OCI-LY3 (cell line): ENCODE data around the gene OR3A3.
"Not testable (repeated sequence)": the region's sequence is repeated elsewhere in the genome, so short reads cannot be mapped to it uniquely, and the experiment has no call there.

Source experiments
- H2AFZ ChIP-seq: fragments of 200-600, 300-600 bp; shearing (Covaris generic); 2 replicates; pipeline ENCODE4 v1.6.0; 2014; ENCODE audit warnings: antibody characterized with exemption, low read depth, low read length
- H3K27ac ChIP-seq: fragments of 200-600, 300-600 bp; sonication (generic); 2 replicates; pipeline ENCODE4 v1.5.1; 2014; ENCODE audit warnings: mild to moderate bottlenecking, low read length, moderate library complexity, mixed read lengths
- H3K27me3 ChIP-seq: fragments of 200-600, 300-600 bp; sonication (generic); 2 replicates; pipeline ENCODE4 v1.6.1; 2014; ENCODE audit warnings: low read depth, low read length, mixed read lengths
- H3K36me3 ChIP-seq: fragments of 200-600, 300-600 bp; sonication (generic); replicated peaks from 2 replicates; pipeline ENCODE3; 2014; ENCODE audit warnings: low read depth, low read length, mixed read lengths
- H3K4me1 ChIP-seq: fragments of 300-600, 200-600 bp; sonication (generic); 2 replicates; pipeline ENCODE4 v1.6.1; 2014; ENCODE audit warnings: low read length, mixed read lengths
- H3K4me2 ChIP-seq: fragments of 200-600, 300-600 bp; sonication (generic); 2 replicates; pipeline ENCODE4 v1.6.1; 2014; ENCODE audit warnings: low read length, mixed read lengths
- H3K4me3 ChIP-seq: fragments of 300-600, 200-600 bp; sonication (generic); 2 replicates; pipeline ENCODE4 v1.5.1; 2014; ENCODE audit warnings: antibody characterized with exemption, mild to moderate bottlenecking, low read length, moderate library complexity
- H3K79me2 ChIP-seq: fragments of 300-600, 200-600 bp; shearing (Covaris generic); 2 replicates; pipeline ENCODE4 v1.6.1; 2014; ENCODE audit warnings: mild to moderate bottlenecking, low read length, mixed read lengths
- H3K9ac ChIP-seq: fragments of 300-600, 200-600 bp; shearing (Covaris generic); 2 replicates; pipeline ENCODE4 v1.6.0; 2014; ENCODE audit warnings: mild to moderate bottlenecking, low read length, moderate library complexity
- H3K9me3 ChIP-seq: fragments of 200-600, 300-600 bp; shearing (Covaris generic); 2 replicates; pipeline ENCODE4 v1.6.1; 2014; ENCODE audit warnings: low read length, mixed read lengths; ENCODE audit not compliant: insufficient read depth
- H4K20me1 ChIP-seq: fragments of 200-600, 300-600 bp; sonication (generic); 2 replicates; pipeline ENCODE4 v1.6.1; 2016; ENCODE audit warnings: low read length, mixed read lengths; ENCODE audit not compliant: insufficient read depth
- EZH2phosphoT487 ChIP-seq: fragments of 200-600 bp; shearing (Covaris generic); IDR thresholded peaks from 2 replicates; pipeline ENCODE4 v1.6.1; 2018; ENCODE audit warnings: antibody characterized with exemption, mixed run types, low read depth
- TF ChIP-seq, protein P1 (sequence below): fragments of 200-600, 300-600 bp; sonication (generic); IDR thresholded peaks from 2 replicates; pipeline ENCODE4 v1.5.1; 2014; ENCODE audit warnings: antibody characterized with exemption, low read length, low read depth

Gene OR3A3

DNA sequence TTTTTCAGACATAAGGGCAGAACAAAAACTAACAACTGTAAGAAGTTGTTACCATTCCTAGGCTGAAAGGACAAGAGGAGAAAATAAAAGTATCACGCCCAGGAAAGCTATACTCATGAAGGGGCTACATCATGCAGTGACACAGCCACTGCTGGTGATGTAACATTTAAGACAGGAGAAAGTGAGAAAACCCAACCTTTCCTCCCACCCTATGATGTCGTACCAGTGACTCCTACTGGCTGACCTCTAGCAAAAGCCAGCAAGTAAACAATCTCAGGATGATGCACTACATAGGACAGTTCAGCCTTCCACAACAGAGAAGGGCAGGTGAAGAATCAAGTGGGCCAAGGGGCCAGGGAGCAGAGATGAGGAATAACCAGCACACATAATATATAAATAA, 36.5 kb downstream of the OR3A3 start:
- Histone ChIP-seq H3K4me1 (no peaks in the 10 kb centered on the region), H3K9me3 (no peaks in the 10 kb centered on the region)

DNA sequence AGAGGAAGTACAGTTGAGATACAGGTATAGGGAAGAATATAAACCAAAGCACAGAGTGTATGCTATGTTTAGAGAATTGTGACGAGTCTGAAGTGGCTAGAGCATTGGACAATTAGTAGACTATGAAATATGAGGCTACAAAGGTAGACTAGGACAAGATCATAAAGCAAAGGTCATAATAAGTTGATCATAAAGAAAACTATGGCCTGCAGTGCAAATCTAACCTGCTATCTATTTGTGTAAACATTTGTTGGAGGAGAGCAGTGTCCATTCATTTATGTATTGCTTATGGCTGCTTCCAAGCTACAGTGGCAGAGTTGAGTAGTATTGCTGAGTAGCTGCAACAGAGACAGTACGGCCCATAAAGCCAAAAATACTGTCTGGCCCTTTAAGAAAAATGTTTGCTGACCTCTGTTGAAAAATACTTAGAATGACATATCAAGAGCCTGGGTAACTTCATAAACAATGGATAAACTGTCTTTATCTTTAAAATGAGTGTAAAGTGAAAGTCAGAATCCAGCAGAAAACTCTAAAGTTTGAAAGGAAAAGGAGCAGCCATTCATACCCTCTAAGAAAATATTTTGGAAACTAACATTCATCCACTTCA, 37.0 kb downstream of the OR3A3 start:
- Histone ChIP-seq H3K4me1 (no peaks in the 10 kb centered on the region), H3K79me2 (no peaks in the 10 kb centered on the region), H2AFZ (no peak overlapping the region), H3K36me3 (no peaks in the 10 kb centered on the region), H3K27ac (no peak overlapping the region), H3K9ac (no peak overlapping the region), H4K20me1 (no peaks in the 10 kb centered on the region), H3K9me3 (no peaks in the 10 kb centered on the region), H3K4me3 (no peak overlapping the region), H3K27me3 (no peaks in the 10 kb centered on the region), H3K4me2 (no peak overlapping the region)
- no peak for TF ChIP-seq EZH2phosphoT487
- TF ChIP-seq, protein P1, sequence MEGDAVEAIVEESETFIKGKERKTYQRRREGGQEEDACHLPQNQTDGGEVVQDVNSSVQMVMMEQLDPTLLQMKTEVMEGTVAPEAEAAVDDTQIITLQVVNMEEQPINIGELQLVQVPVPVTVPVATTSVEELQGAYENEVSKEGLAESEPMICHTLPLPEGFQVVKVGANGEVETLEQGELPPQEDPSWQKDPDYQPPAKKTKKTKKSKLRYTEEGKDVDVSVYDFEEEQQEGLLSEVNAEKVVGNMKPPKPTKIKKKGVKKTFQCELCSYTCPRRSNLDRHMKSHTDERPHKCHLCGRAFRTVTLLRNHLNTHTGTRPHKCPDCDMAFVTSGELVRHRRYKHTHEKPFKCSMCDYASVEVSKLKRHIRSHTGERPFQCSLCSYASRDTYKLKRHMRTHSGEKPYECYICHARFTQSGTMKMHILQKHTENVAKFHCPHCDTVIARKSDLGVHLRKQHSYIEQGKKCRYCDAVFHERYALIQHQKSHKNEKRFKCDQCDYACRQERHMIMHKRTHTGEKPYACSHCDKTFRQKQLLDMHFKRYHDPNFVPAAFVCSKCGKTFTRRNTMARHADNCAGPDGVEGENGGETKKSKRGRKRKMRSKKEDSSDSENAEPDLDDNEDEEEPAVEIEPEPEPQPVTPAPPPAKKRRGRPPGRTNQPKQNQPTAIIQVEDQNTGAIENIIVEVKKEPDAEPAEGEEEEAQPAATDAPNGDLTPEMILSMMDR, result no peak

More for the DNA sequence above, 36.5 kb downstream of the OR3A3 start:
- H3K27ac ChIP-seq, result no peak overlapping the region
- no peak overlapping the region for H3K4me2 ChIP-seq
- H3K79me2 ChIP-seq, result no peaks in the 10 kb centered on the region
- H2AFZ ChIP-seq, result no peak overlapping the region
- H3K27me3 ChIP-seq, result no peaks in the 10 kb centered on the region
- no peak overlapping the region for H3K9ac ChIP-seq
- H4K20me1 ChIP-seq, result no peaks in the 10 kb centered on the region
- H3K36me3 ChIP-seq, result no peaks in the 10 kb centered on the region
- H3K4me3 ChIP-seq, result no peak overlapping the region
- TF ChIP-seq EZH2phosphoT487, result no peak
- TF ChIP-seq, protein P1, result peak; percentile 32

DNA sequence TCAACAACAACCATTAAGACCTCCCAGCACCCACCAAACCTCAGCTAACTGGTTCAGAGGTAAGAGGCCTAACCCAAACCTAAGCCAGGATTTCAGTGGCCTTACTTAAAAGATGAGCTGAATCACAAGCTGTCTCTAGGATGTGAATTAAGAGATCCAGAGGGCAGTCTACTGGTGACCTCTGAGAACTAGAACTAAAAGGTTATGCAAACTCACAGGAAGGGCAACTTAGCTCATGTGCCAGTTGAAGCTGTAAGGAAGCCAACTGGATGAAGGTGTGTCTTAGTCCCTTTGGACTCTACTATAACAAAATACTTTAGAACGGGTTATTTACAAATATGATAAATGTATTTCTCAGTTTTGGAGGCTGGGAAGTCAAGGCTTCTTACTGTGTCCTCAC, 55.2 kb downstream of the OR3A3 start:
- H3K36me3 ChIP-seq, H2AFZ ChIP-seq, H3K4me2 ChIP-seq, H3K9ac ChIP-seq, H4K20me1 ChIP-seq, H3K9me3 ChIP-seq, H3K4me3 ChIP-seq, H3K79me2 ChIP-seq, H3K27me3 ChIP-seq, H3K4me1 ChIP-seq, H3K27ac ChIP-seq: not testable (repeated sequence)

DNA sequence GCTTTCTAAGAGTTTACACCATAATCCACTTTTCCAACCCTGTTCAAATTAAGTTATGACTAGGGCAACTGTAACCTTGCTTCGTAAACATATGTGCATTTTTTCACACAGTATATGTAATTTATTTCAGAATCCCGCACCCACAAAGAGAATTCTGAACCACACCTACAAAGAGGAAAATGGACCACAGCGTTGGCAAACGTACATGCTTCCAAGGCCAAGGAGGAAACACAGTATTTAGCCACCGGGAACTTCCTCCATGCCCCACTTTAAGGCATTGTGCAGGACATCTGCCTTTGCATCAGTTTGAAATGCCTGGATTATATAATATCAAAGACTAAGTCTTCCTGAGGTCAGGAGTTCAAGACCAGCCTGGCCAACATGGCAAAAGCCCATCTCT, 58.4 kb downstream of the OR3A3 start:
- Histone ChIP-seq H3K4me2 (no peak overlapping the region), H3K79me2 (no peaks in the 10 kb centered on the region), H3K27me3 (no peaks in the 10 kb centered on the region), H4K20me1 (no peaks in the 10 kb centered on the region), H3K9ac (no peak overlapping the region), H2AFZ (no peak overlapping the region), H3K9me3 (no peaks in the 10 kb centered on the region), H3K4me3 (no peak overlapping the region), H3K36me3 (no peaks in the 10 kb centered on the region), H3K4me1 (no peaks in the 10 kb centered on the region), H3K27ac (no peak overlapping the region)
- TF ChIP-seq, protein P1, result no peak
- TF ChIP-seq EZH2phosphoT487, result no peak
